IgD-negative memory B cell (primary cell): ENCODE data around the gene SMIM17. TPM values are rescaled to one million over a fixed set of nuclear protein-coding genes. Genes with fewer than 3 reads are reported as not detected.

Experiments used
- polyA plus RNA-seq: library from polyadenylated mRNA; unstranded; fragments of 300-500 nt; fragmentation: Illumina TruSeq; gene quantifications from one replicate; pipeline ENCODE4 v1.2.3, GENCODE V29; 2021

Gene SMIM17
- polyA plus RNA-seq, 1 donor from 2014 or later: not detected

Other genes with a start within 250 kb of the SMIM17 start
- 7.3 TPM for gene ZNF582, start 249.6 kb upstream of the SMIM17 start, polyA plus RNA-seq
- gene ZNF583, start 238.8 kb upstream of the SMIM17 start, polyA plus RNA-seq: 10.1 TPM
- 0.74 TPM for gene ZNF667, start 165.8 kb upstream of the SMIM17 start, polyA plus RNA-seq
- 0.14 TPM for gene ZNF471, start 135.3 kb upstream of the SMIM17 start, polyA plus RNA-seq
- gene ZFP28, start 104.2 kb upstream of the SMIM17 start, polyA plus RNA-seq: 1.1 TPM
- gene ZNF470, start 75.7 kb upstream of the SMIM17 start, polyA plus RNA-seq: 2.1 TPM
- gene ZNF71, start 47.9 kb upstream of the SMIM17 start, polyA plus RNA-seq: 11.1 TPM
- gene ZNF835, start 28.6 kb downstream of the SMIM17 start, polyA plus RNA-seq: 6.0 TPM
- gene PEG3, start 197.6 kb downstream of the SMIM17 start, polyA plus RNA-seq: not detected
- not detected for gene ZIM2, start 197.6 kb downstream of the SMIM17 start, polyA plus RNA-seq